Fibroblast of villous mesenchyme (primary cell): ENCODE data around the gene ADAMTSL4. TPM values are rescaled to one million over a fixed set of nuclear protein-coding genes. Genes with fewer than 3 reads are reported as not detected.
A peak's percentile ranks its signal among the peaks of the same experiment; 100 is the strongest.

Experiments
- DNase-seq: peaks from one replicate; pipeline ENCODE4 v3.0.0-alpha.2; 2010; ENCODE audit warnings: low read depth
- H3K4me3 ChIP-seq: 2 replicates; pipeline ENCODE4 v1.5.1; 2011; ENCODE audit warnings: low read depth, mild to moderate bottlenecking, low read length
- total RNA-seq: library from RNA; depleted of rRNA; stranded (reverse); fragments of >200 nt; gene quantifications from 2 replicates; pipeline ENCODE4 v1.2.3, GENCODE V29; 2012
- TF ChIP-seq, protein P1 (sequence below): IDR thresholded peaks from 2 replicates; pipeline ENCODE4 v1.5.1; 2012; ENCODE audit warnings: low read depth, mild to moderate bottlenecking, low read length; ENCODE audit not compliant: insufficient read depth

ADAMTSL4 gene
- total RNA-seq, 1 donor: 8.6 TPM

DNA sequence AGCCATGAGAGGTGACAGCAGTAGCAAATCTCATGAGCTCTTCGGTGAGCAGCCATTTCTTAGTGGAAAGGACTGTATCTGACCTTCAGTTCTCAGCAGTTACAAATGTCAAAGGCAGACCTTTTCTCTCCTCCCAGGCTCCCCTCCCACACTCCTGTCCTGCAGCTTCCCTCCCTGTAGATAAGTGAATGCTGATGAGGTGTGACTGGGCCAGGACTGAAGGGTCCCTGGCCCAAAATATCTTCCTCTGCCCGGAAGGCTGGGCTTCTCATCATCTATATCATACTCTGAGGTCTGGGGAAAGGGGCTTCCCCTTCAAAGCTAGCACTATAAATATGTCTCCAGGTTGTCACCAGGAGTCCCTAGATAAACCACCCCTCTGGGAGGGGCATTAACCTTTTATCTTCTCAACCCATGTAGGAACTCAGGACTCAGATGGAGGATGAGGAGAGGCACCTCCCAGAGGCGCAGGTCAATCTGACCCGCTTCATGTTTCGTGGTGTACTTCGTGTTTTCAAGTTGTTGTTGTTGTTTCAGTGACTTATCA is 3.6 kb upstream of the ADAMTSL4 start:
- H3K4me3 ChIP-seq: no peak overlapping the region
- TF ChIP-seq, protein P1, sequence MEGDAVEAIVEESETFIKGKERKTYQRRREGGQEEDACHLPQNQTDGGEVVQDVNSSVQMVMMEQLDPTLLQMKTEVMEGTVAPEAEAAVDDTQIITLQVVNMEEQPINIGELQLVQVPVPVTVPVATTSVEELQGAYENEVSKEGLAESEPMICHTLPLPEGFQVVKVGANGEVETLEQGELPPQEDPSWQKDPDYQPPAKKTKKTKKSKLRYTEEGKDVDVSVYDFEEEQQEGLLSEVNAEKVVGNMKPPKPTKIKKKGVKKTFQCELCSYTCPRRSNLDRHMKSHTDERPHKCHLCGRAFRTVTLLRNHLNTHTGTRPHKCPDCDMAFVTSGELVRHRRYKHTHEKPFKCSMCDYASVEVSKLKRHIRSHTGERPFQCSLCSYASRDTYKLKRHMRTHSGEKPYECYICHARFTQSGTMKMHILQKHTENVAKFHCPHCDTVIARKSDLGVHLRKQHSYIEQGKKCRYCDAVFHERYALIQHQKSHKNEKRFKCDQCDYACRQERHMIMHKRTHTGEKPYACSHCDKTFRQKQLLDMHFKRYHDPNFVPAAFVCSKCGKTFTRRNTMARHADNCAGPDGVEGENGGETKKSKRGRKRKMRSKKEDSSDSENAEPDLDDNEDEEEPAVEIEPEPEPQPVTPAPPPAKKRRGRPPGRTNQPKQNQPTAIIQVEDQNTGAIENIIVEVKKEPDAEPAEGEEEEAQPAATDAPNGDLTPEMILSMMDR: no peak

DNA sequence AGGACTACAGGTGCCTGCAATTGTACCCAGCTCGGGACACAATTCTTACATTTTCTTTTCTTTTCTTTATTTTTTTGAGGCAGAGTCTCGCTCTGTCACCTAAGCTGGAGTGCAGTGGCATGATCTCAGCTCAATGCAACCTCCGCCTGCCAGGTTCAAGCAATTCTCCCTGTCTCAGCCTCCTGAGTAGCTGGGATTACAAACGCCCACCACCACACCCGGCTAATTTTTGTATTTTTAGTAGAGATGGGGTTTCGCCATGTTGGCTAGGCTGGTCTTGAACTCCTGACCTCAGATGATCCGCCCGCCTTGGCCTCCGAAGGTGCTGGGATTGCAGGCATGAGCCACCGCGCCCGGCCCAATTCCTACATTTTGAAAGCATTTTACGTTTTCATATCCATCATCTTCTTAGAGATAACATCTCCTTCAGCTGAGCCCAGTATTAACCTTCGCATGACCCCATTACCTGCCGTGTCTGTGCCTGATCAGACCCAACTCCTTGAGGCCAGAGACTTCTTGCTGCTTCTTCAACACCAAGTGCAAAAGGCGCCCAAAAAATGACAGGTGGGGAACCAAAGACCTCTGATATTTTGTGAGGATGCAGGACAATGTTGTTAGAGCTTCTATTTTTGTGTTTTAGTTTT is 2.8 kb upstream of the ADAMTSL4 start:
- TF ChIP-seq, protein P1: no peak
- no peak overlapping the region for H3K4me3 ChIP-seq
- DNase-seq: no peak

More for the DNA sequence above, 3.6 kb upstream of the ADAMTSL4 start:
- DNase-seq: no peak

DNA sequence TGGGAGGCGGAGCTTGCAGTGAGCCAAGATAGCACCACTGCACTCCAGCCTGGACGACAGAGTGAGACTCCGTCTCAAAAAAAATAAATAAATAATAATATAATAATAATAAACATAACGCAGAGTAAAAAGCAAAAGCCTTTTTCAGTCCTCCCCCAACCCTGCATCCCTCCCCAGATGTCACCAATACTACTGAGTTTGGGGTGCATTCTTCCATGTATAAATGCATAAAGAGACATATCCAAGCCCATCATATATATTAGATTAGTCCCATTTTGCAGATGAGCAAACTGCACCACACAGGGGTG is 930 bp upstream of the ADAMTSL4 start:
- TF ChIP-seq, protein P1: no peak
- peak overlapping the region; percentile 64 for H3K4me3 ChIP-seq
- DNase-seq: no peak

DNA sequence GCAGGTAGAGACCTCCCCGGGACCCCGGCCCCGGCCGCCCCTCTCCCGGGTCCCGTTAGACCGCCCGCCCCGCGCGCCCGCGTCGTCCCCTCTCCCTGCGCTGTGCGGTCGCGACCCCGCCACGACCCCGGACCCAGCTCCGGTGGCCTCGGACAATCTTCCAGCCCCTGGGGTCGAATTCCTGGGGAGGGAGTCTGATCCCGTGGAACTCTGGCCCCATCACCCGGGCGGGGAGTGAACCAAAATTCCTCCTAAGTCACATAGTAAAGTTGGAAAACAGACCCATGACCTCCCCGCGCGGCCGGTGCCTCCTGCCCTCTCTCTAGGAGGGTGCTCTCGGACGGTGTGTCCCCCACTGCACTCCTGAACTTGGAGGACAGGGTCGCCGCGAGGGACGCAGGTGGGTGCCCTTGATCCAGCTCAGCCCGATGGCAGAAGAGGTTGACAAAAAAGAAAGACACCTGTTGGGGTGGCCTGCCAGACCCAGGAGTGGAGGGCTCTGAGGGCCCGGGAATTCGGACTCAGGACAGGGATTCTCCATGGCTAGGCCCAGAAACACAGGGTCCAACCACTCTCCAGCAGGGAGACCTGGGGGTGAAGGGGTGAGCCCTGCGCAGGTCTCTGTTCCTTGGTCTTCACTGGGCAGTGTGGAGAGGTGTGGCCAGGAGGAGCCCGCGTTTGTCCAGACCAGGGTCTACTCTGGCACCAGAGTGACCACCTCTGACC is 451 bp downstream of the ADAMTSL4 start:
- DNase-seq: no peak
- H3K4me3 ChIP-seq: peak overlapping the region; percentile 64
- TF ChIP-seq, protein P1: peak; percentile 6

DNA sequence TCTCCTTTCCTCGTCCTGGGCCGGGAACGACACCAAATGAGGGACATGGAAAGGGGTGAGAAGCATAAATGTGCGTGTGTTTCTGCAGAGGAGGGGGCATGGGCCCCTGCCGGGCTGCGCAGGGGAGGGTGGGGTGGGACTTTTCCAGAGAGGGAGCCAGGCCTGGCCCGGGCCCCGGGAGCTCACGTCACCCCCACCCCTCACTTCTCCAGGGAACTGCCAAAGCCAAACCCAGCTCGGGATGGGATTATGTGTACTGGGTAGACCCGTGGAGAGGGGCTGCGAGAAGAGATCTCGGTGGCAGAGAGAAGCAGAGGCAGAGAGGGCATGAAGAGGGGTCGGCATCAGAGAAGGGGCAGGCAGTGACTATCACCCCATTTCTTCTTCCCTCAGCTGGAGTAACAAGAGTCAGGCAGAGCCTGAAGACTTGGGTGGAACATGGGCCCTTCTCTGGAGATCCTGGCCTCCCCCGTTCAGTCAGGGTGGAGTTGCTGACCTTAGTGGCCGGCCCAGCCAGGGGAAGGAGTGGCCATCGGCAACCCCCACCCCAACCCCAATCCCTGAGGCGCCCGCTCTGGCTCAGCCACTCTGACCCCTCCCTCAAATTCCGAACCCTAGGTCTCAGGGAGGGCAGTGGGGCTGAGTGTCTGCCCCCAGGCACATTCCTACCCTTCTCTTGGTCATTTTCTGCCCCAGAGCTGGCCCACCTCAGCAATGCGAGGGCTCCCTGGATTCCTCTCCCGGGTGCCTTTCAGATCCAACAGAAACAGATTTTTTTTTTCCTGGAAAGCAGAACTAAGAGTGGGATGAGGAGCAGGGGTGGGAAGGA is 1.2 kb downstream of the ADAMTSL4 start:
- TF ChIP-seq, protein P1: no peak
- H3K4me3 ChIP-seq: peak overlapping the region; percentile 64
- DNase-seq: peak; percentile 31

DNA sequence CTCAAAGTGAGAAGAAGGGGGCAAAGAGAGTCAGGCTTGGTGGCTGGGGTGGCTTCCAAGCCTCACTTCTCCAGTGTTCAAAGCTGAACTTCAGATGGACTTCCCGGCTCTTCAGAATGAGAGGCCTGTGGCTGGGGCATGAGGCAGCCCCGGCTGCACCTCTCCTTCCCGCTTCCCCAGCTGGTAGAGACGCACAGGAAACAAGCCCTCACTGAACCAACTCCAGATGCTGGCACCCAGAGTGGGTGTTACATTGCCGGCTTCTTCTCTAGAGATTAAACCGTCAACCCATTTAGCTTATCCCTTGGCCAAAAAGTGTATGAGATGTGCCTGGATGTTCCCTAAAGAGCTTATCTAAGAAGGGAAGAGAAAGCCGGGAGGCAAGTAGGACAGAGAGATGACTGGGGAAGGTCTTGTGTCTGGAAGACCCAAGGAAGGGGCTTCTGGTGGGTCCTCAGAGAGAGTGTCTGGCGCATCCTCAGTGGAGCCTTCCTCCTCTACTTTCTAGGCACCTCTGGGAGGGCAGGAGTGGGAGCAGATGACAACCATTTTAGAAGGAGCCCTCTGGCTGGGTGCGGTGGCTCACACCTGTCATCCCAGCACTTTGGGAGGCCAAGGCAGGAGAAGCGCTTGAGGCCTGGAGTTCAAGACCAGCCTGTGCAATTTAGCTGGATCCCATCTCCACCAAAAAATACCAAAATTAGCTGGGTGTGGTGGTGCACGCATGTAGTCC is 2.0 kb downstream of the ADAMTSL4 start:
- H3K4me3 ChIP-seq: peak overlapping the region; percentile 12
- DNase-seq: no peak
- TF ChIP-seq, protein P1: no peak
